ENCODE results near the gene ST6GALNAC6.

DNA sequence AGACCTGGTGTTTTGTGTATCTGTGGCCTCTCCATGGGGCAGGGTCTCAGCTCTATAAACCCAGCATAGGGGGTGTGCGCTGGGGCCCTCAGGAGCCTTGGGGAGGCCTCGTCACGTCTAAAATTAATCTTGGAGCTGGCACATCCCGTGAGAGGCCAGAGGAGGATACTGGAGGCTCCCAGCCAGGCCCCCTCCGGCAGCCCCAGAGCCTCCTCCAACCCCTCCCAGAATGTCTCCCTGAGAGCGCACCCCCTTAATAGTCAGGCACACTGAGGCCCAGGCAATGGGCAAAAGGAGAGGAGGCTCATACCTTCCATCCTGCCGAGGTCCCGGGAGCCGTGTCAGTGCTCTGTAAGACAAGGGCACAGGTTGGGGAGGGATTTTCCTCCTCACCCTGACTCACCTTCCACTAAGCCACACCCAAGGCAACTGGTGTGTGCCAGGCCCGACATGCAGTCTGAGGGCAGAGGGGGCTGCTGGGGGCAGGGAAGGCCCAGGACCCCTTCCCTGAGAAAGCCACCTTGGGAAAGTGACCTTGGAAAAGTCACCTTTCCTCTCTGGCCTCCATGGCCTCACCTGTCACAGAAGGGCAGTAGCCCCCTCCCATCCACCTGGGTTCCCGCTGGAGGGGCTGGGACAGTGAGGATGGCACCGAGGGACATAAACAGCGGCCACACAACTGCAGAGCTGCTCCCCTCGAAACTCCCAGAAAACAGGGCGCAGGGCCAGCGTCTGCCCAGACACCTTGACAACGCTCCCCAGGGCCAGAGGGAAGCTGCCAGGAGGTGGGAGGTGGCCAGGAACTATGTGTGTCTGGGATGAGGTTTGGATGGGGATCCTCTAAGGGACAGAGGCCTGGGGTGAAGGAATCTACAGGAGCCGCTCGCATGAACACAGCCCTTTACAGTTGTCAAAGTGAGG is 24.8 kb downstream of the ST6GALNAC6 start:
- TF ChIP-seq POLR2A (IDR thresholded peaks at IDR 0.05) (no peak), CTCF (IDR thresholded peaks at IDR 0.05) (no peak)
